HepG2 (cell line): Measurements from ENCODE around the gene SLC2A5. TPM values are rescaled to one million over a fixed set of nuclear protein-coding genes. Genes with fewer than 3 reads are reported as not detected.
A peak's percentile ranks its signal among the peaks of the same experiment; 100 is the strongest.

Experiments used
- AGO1 ChIP-seq: fragments of 200-400 bp; formaldehyde crosslinking; IDR thresholded peaks from 2 replicates; pipeline ENCODE4 v1.6.1; 2017; ENCODE audit warnings: mild to moderate bottlenecking, low read depth, low read length, moderate library complexity; ENCODE audit not compliant: poor library complexity, severe bottlenecking
- KLF15 ChIP-seq: sonication (generic); formaldehyde crosslinking; IDR thresholded peaks from 2 replicates; pipeline ENCODE4 v1.8.1; 2023; ENCODE audit warnings: borderline replicate concordance, mild to moderate bottlenecking, inconsistent platforms, missing genetic modification reagents, mixed read lengths
- MTERF4 ChIP-seq: sonication (generic); formaldehyde crosslinking; IDR thresholded peaks from 2 replicates; pipeline ENCODE4 v1.8.0; 2023; ENCODE audit warnings: mild to moderate bottlenecking, missing genetic modification reagents
- NR2C2 ChIP-seq: sonication (generic); formaldehyde crosslinking; IDR thresholded peaks from 2 replicates; pipeline ENCODE4 v1.4.0; 2020; ENCODE audit warnings: missing genetic modification reagents, mild to moderate bottlenecking, moderate library complexity, borderline replicate concordance
- NRL ChIP-seq: sonication (generic); formaldehyde crosslinking; IDR thresholded peaks from 2 replicates; pipeline ENCODE4 v1.5.0; 2020; ENCODE audit warnings: missing genetic modification reagents, mild to moderate bottlenecking, moderate library complexity, borderline replicate concordance
- RFXANK ChIP-seq: IDR thresholded peaks from 2 replicates; pipeline ENCODE4 v1.6.1; 2016
- RNF2 ChIP-seq: fragments of 450-650 bp; conservative IDR thresholded peaks from 2 replicates; pipeline ENCODE4 v1.6.1; 2016; ENCODE audit warnings: low read depth
- SAFB2 ChIP-seq: sonication (generic); formaldehyde crosslinking; IDR thresholded peaks from 2 replicates; pipeline ENCODE4 v1.5.1; 2020; ENCODE audit warnings: missing genetic modification reagents, low read depth, mild to moderate bottlenecking, borderline replicate concordance
- TFAP4 ChIP-seq: sonication (generic); IDR thresholded peaks from 2 replicates; pipeline ENCODE4 v1.6.1; 2016; ENCODE audit warnings: low read depth, borderline replicate concordance
- ZBED4 ChIP-seq: sonication (generic); formaldehyde crosslinking; IDR thresholded peaks from 2 replicates; pipeline ENCODE4 v1.4.0; 2020; ENCODE audit warnings: missing genetic modification reagents, borderline replicate concordance
- ZBTB7B ChIP-seq: sonication (generic); formaldehyde crosslinking; IDR thresholded peaks from 2 replicates; pipeline ENCODE4 v1.4.0; 2020; ENCODE audit warnings: missing genetic modification reagents
- ZNF24 ChIP-seq: fragments of 450-650 bp; IDR thresholded peaks from 2 replicates; pipeline ENCODE4 v1.6.1; 2017; ENCODE audit warnings: antibody characterized with exemption, mild to moderate bottlenecking
- ZNF274 ChIP-seq: sonication (generic); formaldehyde crosslinking; IDR thresholded peaks from 2 replicates; pipeline ENCODE4 v1.5.1; 2020; ENCODE audit warnings: mild to moderate bottlenecking, missing genetic modification reagents
- ZNF280D ChIP-seq: sonication (generic); formaldehyde crosslinking; IDR thresholded peaks from 2 replicates; pipeline ENCODE4 v1.5.1; 2020; ENCODE audit warnings: mild to moderate bottlenecking, missing genetic modification reagents
- ZNF326 ChIP-seq: sonication (generic); formaldehyde crosslinking; IDR thresholded peaks from 2 replicates; pipeline ENCODE4 v1.4.0; 2020; ENCODE audit warnings: missing genetic modification reagents, borderline replicate concordance
- ZNF343 ChIP-seq: sonication (generic); formaldehyde crosslinking; IDR thresholded peaks from 2 replicates; pipeline ENCODE4 v1.4.0; 2020; ENCODE audit warnings: mild to moderate bottlenecking, missing genetic modification reagents
- ZNF44 ChIP-seq: sonication (generic); formaldehyde crosslinking; IDR thresholded peaks from 2 replicates; pipeline ENCODE4 v1.5.1; 2020; ENCODE audit warnings: mild to moderate bottlenecking, missing genetic modification reagents
- ZNF703 ChIP-seq: sonication (generic); formaldehyde crosslinking; IDR thresholded peaks from 2 replicates; pipeline ENCODE4 v1.5.1; 2020; ENCODE audit warnings: missing genetic modification reagents, mild to moderate bottlenecking, moderate library complexity, borderline replicate concordance
- ZNF766 ChIP-seq: sonication (generic); formaldehyde crosslinking; IDR thresholded peaks from 2 replicates; pipeline ENCODE4 v1.5.0; 2020; ENCODE audit warnings: missing genetic modification reagents, borderline replicate concordance
- ZSCAN30 ChIP-seq: sonication (generic); formaldehyde crosslinking; IDR thresholded peaks from 2 replicates; pipeline ENCODE4 v1.5.0; 2020; ENCODE audit warnings: mild to moderate bottlenecking, missing genetic modification reagents
- polyA plus RNA-seq, 8 experiments: library from polyadenylated mRNA; depleted of rRNA in 3 of 8; stranded (reverse) in 7 of 8; unstranded in 1 of 8; fragments of >200 nt; fragmentation: Illumina TruSeq in 4 of 8; extraction: Trizol in 4 of 8; gene quantifications; 2 replicates each; pipeline versions ENCODE4 v1.2.1 to v1.2.3, GENCODE V29; 2011 to 2016; ENCODE audit warnings: low read depth in 4 of 8, missing spikeins in 1 of 8, mixed read lengths in 1 of 8; ENCODE audit not compliant: insufficient read depth in 1 of 8
- total RNA-seq, 5 experiments: library from RNA; depleted of rRNA; stranded (reverse); fragments of >200 nt; fragmentation: Illumina TruSeq; extraction: Trizol; gene quantifications; 2 replicates each; pipeline ENCODE4 v1.2.3, GENCODE V29; 2016; ENCODE audit warnings: low read depth in 1 of 5
- TF ChIP-seq, protein P1 (sequence below): sonication (generic); formaldehyde crosslinking; IDR thresholded peaks from 2 replicates; pipeline ENCODE4 v1.5.0; 2020; ENCODE audit warnings: mild to moderate bottlenecking, low read depth, missing genetic modification reagents, borderline replicate concordance

SLC2A5 gene
- total and polyA plus RNA-seq, 2 of the 13 experiments (the other 11 are each of a cell fraction or from before 2014, with no cell fraction given), result 0.04 to 0.54 TPM

- 0 out of 2 replicates have a peak, but pooled peaks have one; percentile 13 for TF ChIP-seq ZNF343
- no peak for TF ChIP-seq ZNF24
- TF ChIP-seq RNF2, result no peak
- TF ChIP-seq ZSCAN30 (CRISPR knock-in tag), result no peak
- TF ChIP-seq, protein P1, sequence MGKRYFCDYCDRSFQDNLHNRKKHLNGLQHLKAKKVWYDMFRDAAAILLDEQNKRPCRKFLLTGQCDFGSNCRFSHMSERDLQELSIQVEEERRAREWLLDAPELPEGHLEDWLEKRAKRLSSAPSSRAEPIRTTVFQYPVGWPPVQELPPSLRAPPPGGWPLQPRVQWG (CRISPR knock-in tag), result no peak
- no peak for TF ChIP-seq NRL (CRISPR knock-in tag)
- no peak for TF ChIP-seq ZNF44 (CRISPR knock-in tag)
- no peak for TF ChIP-seq MTERF4 (CRISPR knock-in tag)
- no peak; the same call in 1 of the 2 replicates for TF ChIP-seq SAFB2 (CRISPR knock-in tag)
- TF ChIP-seq AGO1, result no peak
- TF ChIP-seq ZBED4 (CRISPR knock-in tag), result no peak
- TF ChIP-seq ZNF274 (CRISPR knock-in tag), result no peak
- TF ChIP-seq ZNF326 (CRISPR knock-in tag), result no peak
- no peak for TF ChIP-seq ZNF703 (CRISPR knock-in tag)
- TF ChIP-seq NR2C2 (CRISPR knock-in tag), result peak; percentile 59; the same call in 1 of the 2 replicates
- no peak for TF ChIP-seq ZNF766
- TF ChIP-seq ZBTB7B (CRISPR knock-in tag), result peak; percentile 37
- no peak for TF ChIP-seq KLF15 (CRISPR knock-in tag)
- no peak for TF ChIP-seq RFXANK (CRISPR knock-in tag)
- TF ChIP-seq TFAP4, result peak; percentile 34; the same call in 1 of the 2 replicates
- 0 out of 2 replicates have a peak, but pooled peaks have one; percentile 57 for TF ChIP-seq ZNF280D (CRISPR knock-in tag)
Observed at GRCh38 chr1:9100471-9101043, 31.1 kb upstream of the SLC2A5 start (continued).
